MM.1S (cell line): ENCODE results near the gene TRPM2.

Experiments
- DNase-seq: peaks from one replicate; pipeline ENCODE4 v3.0.0-alpha.2; 2015
- H2AFZ ChIP-seq: fragments of 300-600 bp; sonication (generic); 2 replicates; pipeline ENCODE4 v1.6.0; 2016; ENCODE audit warnings: antibody characterized with exemption, low read length
- H3F3A ChIP-seq: fragments of 300-600 bp; sonication (generic); 2 replicates; pipeline ENCODE4 v1.6.1; 2016; ENCODE audit warnings: mild to moderate bottlenecking, antibody characterized with exemption, low read length, moderate library complexity, mixed read lengths; ENCODE audit not compliant: insufficient read depth
- H3K27ac ChIP-seq: fragments of 300-600 bp; sonication (generic); 2 replicates; pipeline ENCODE4 v1.5.1; 2016; ENCODE audit warnings: mild to moderate bottlenecking, low read length
- H3K27me3 ChIP-seq: fragments of 300-600 bp; sonication (generic); replicated peaks from 2 replicates; pipeline ENCODE4 v1.6.0; 2016; ENCODE audit warnings: low read length; ENCODE audit not compliant: insufficient read depth
- H3K36me3 ChIP-seq: fragments of 300-600 bp; sonication (generic); replicated peaks from 2 replicates; pipeline ENCODE4 v1.6.1; 2016; ENCODE audit warnings: mild to moderate bottlenecking, low read length, mixed read lengths; ENCODE audit not compliant: insufficient read depth
- H3K4me1 ChIP-seq: fragments of 300-600 bp; sonication (generic); 2 replicates; pipeline ENCODE4 v1.6.1; 2016; ENCODE audit warnings: low read length, mixed read lengths
- H3K4me2 ChIP-seq: fragments of 300-600 bp; sonication (generic); 2 replicates; pipeline ENCODE4 v1.6.0; 2016; ENCODE audit warnings: low read depth, low read length
- H3K4me3 ChIP-seq: fragments of 300-600 bp; sonication (generic); 2 replicates; pipeline ENCODE4 v1.5.1; 2016; ENCODE audit warnings: low read length, mixed read lengths
- H3K79me2 ChIP-seq: fragments of 300-600 bp; sonication (generic); 2 replicates; pipeline ENCODE4 v1.6.1; 2016; ENCODE audit warnings: mixed run types, low read length, mixed read lengths
- H3K9ac ChIP-seq: fragments of 300-600 bp; sonication (generic); 2 replicates; pipeline ENCODE4 v1.6.1; 2016; ENCODE audit warnings: low read length, mixed read lengths
- H3K9me2 ChIP-seq: fragments of 300-600 bp; sonication (generic); replicated peaks from 2 replicates; pipeline ENCODE4 v1.6.1; 2016; ENCODE audit warnings: mild to moderate bottlenecking, low read length, mixed read lengths; ENCODE audit not compliant: insufficient read depth
- H3K9me3 ChIP-seq: fragments of 300-600 bp; sonication (generic); replicated peaks from 2 replicates; pipeline ENCODE4 v1.6.1; 2016; ENCODE audit warnings: mild to moderate bottlenecking, low read length, mixed read lengths; ENCODE audit not compliant: insufficient read depth
- H4K20me1 ChIP-seq: fragments of 300-600 bp; sonication (generic); 2 replicates; pipeline ENCODE4 v1.6.1; 2016; ENCODE audit warnings: mild to moderate bottlenecking, low read length, moderate library complexity, mixed read lengths; ENCODE audit not compliant: insufficient read depth
- CTCF ChIP-seq: fragments of 300-600 bp; sonication (generic); IDR thresholded peaks from 2 replicates; pipeline ENCODE4 v1.5.1; 2016; ENCODE audit warnings: antibody characterized with exemption, low read length, mixed read lengths
- EZH2 ChIP-seq: fragments of 300-600 bp; sonication (generic); optimal IDR thresholded peaks from 2 replicates; pipeline ENCODE3; 2017; ENCODE audit warnings: low read depth, mild to moderate bottlenecking, antibody characterized with exemption, low read length, mixed read lengths
- EZH2phosphoT487 ChIP-seq: fragments of 300-600 bp; sonication (generic); IDR thresholded peaks from 2 replicates; pipeline ENCODE4 v1.6.1; 2018; ENCODE audit warnings: antibody characterized with exemption, low read length

The TRPM2 gene

GRCh38 chr21:44477131-44477530 is 123.7 kb downstream of the TRPM2 start:
- H3K4me1 ChIP-seq: no peaks in the 10 kb centered on the region
- H3F3A ChIP-seq: no peaks in the 10 kb centered on the region
- no peak overlapping the region for H3K4me3 ChIP-seq
- no peak for TF ChIP-seq EZH2
- no peak for TF ChIP-seq EZH2phosphoT487
- no peak for TF ChIP-seq CTCF
- peaks cover 19% of the 10 kb centered on the region for H3K27me3 ChIP-seq
- H4K20me1 ChIP-seq: no peaks in the 10 kb centered on the region
- no peaks in the 10 kb centered on the region for H3K79me2 ChIP-seq
- H3K9me3 ChIP-seq: no peaks in the 10 kb centered on the region
- no peak overlapping the region for H2AFZ ChIP-seq
- no peak for DNase-seq
- H3K9ac ChIP-seq: no peak overlapping the region
- H3K27ac ChIP-seq: no peak overlapping the region
- H3K36me3 ChIP-seq: no peaks in the 10 kb centered on the region
- no peaks in the 10 kb centered on the region for H3K9me2 ChIP-seq
- no peak overlapping the region for H3K4me2 ChIP-seq

- no peak overlapping the region for H3K27ac ChIP-seq
- H3K9me2 ChIP-seq: no peaks in the 10 kb centered on the region
- TF ChIP-seq EZH2 (no peak), EZH2phosphoT487 (no peak), CTCF (no peak)
- no peaks in the 10 kb centered on the region for H4K20me1 ChIP-seq
- H3K27me3 ChIP-seq: peaks cover 24% of the 10 kb centered on the region
- DNase-seq: no peak
- no peak overlapping the region for H3K4me3 ChIP-seq
- no peaks in the 10 kb centered on the region for H3K4me1 ChIP-seq
- H3K9me3 ChIP-seq: no peaks in the 10 kb centered on the region
- no peaks in the 10 kb centered on the region for H3F3A ChIP-seq
- H3K36me3 ChIP-seq: no peaks in the 10 kb centered on the region
- no peak overlapping the region for H3K9ac ChIP-seq
- H3K4me2 ChIP-seq: no peak overlapping the region
- H3K79me2 ChIP-seq: no peaks in the 10 kb centered on the region
- no peak overlapping the region for H2AFZ ChIP-seq
Observed at GRCh38 chr21:44477712-44478111, 124.3 kb downstream of the TRPM2 start.

- no peak overlapping the region for H2AFZ ChIP-seq
- H3K79me2 ChIP-seq: no peaks in the 10 kb centered on the region
- H3K36me3 ChIP-seq: no peaks in the 10 kb centered on the region
- no peak for DNase-seq
- H3K4me1 ChIP-seq: no peaks in the 10 kb centered on the region
- no peaks in the 10 kb centered on the region for H4K20me1 ChIP-seq
- H3K27me3 ChIP-seq: peaks cover 30% of the 10 kb centered on the region
- H3K9ac ChIP-seq: no peak overlapping the region
- no peak overlapping the region for H3K27ac ChIP-seq
- no peak overlapping the region for H3K4me3 ChIP-seq
- TF ChIP-seq CTCF (no peak), EZH2 (no peak), EZH2phosphoT487 (no peak)
- H3K9me3 ChIP-seq: no peaks in the 10 kb centered on the region
- H3K4me2 ChIP-seq: no peak overlapping the region
- no peaks in the 10 kb centered on the region for H3F3A ChIP-seq
- no peaks in the 10 kb centered on the region for H3K9me2 ChIP-seq
Observed at GRCh38 chr21:44478124-44478800, 124.8 kb downstream of the TRPM2 start.
